Measurements from ENCODE around the gene STK10. TPM values are rescaled to one million over a fixed set of nuclear protein-coding genes. Genes with fewer than 3 reads are reported as not detected.

The STK10 gene
- total RNA-seq, 3 donors from 2014 or later, result 22.7 to 36.3 (median 29.9) TPM

GRCh38 chr5:172129256-172129910, 58.6 kb downstream of the STK10 start:
- Histone ChIP-seq H3K9me3 (no peaks in the 10 kb centered on the region), H3K36me3 (ENCODE audit: low read depth) (no peaks in the 10 kb centered on the region), H3K4me3 (no peak overlapping the region), H3K4me1 (ENCODE audit: low read depth) (no peaks in the 10 kb centered on the region)
- ATAC-seq (peak; percentile 37), DNase-seq (no peak)
- TF ChIP-seq CTCF (IDR thresholded peaks at IDR 0.05), result no peak
- intact Hi-C loops (cut with DNase I, micrococcal nuclease), result no loop called here

- Histone ChIP-seq H3K9me3 (no peaks in the 10 kb centered on the region), H3K4me1 (ENCODE audit: low read depth) (no peaks in the 10 kb centered on the region), H3K36me3 (ENCODE audit: low read depth) (no peaks in the 10 kb centered on the region), H3K4me3 (no peak overlapping the region)
- no peak for TF ChIP-seq CTCF (IDR thresholded peaks at IDR 0.05)
- ATAC-seq, result no peak
- intact Hi-C loops (cut with DNase I, micrococcal nuclease), result no loop called here
- DNase-seq, result no peak
These were observed 60.4 kb downstream of the STK10 start for GRCh38 chr5:172127581-172127980.

GRCh38 chr5:172123269-172123692, 64.7 kb downstream of the STK10 start:
- H3K36me3 ChIP-seq (ENCODE audit: low read depth), result no peaks in the 10 kb centered on the region
- no peaks in the 10 kb centered on the region for H3K9me3 ChIP-seq
- intact Hi-C loops (cut with DNase I, micrococcal nuclease), result no loop called here
- no peaks in the 10 kb centered on the region for H3K4me1 ChIP-seq (ENCODE audit: low read depth)
- H3K4me3 ChIP-seq, result no peak overlapping the region
- DNase-seq (peak in 2 of 3 donors; percentile 56 to 78), ATAC-seq (peak; percentile 90)
- no peak for TF ChIP-seq CTCF (IDR thresholded peaks at IDR 0.05)

- DNase-seq (no peak), ATAC-seq (no peak)
- intact Hi-C loops (cut with DNase I, micrococcal nuclease), result no loop called here
- H3K4me3 ChIP-seq, result no peak overlapping the region
- H3K9me3 ChIP-seq, result no peaks in the 10 kb centered on the region
- H3K4me1 ChIP-seq (ENCODE audit: low read depth), result no peaks in the 10 kb centered on the region
- H3K36me3 ChIP-seq (ENCODE audit: low read depth), result no peaks in the 10 kb centered on the region
- no peak for TF ChIP-seq CTCF (IDR thresholded peaks at IDR 0.05)
These were observed 67.9 kb downstream of the STK10 start for GRCh38 chr5:172119921-172120688.

- peaks cover 2% of the 10 kb centered on the region for H3K4me1 ChIP-seq (ENCODE audit: low read depth)
- no peak for ATAC-seq
- no peak overlapping the region for H3K4me3 ChIP-seq
- no peaks in the 10 kb centered on the region for H3K9me3 ChIP-seq
- no peaks in the 10 kb centered on the region for H3K36me3 ChIP-seq (ENCODE audit: low read depth)
- DNase-seq, result no peak
- intact Hi-C loops (cut with DNase I, micrococcal nuclease), result no loop called here
- TF ChIP-seq CTCF (IDR thresholded peaks at IDR 0.05), result no peak
These were observed 69.1 kb downstream of the STK10 start for GRCh38 chr5:172118891-172119290.

All from mucosa of descending colon (tissue), 3 donors.